ENCODE data around the gene GRIA3. TPM values are rescaled to one million over a fixed set of nuclear protein-coding genes. Genes with fewer than 3 reads are reported as not detected.

Gene GRIA3
- total and polyA plus RNA-seq, 10 of the 15 experiments (the other 5 are each of a cell fraction or from before 2014, with no cell fraction given): 0.45 to 4.3 (median 2.2) TPM

DNA sequence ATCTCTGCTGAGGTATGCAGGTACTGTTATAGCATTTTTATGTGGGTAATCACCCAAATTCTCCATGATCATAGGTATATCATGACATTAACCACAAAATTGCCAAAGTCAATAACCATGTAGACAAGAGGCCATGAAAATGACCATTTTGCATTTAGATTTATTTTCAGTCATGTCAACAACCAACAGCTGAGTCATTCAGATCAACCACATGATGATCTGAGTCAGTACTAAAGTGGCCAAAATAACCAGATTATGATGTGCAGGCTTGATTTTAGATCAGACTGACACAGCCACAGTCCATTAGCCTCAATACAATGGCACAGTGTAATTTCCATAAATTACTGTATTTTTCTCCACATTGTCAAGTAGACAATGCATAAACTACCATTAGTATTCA, 240.5 kb downstream of the GRIA3 start:
- Histone ChIP-seq H3K9me3 (replicated peaks; ENCODE audit: control insufficient read depth, insufficient read depth, low read length) (no peaks in the 10 kb centered on the region), H3K4me1 (ENCODE audit: control insufficient read depth, insufficient read depth, low read length) (peaks cover 4% of the 10 kb centered on the region; the same call in 1 of the 2 replicates), H3K27me3 (replicated peaks in 1 of 2; ENCODE audit: control insufficient read depth in 2 of 2, insufficient read depth in 2 of 2, low read length in 1 of 2) (no peaks in the 10 kb centered on the region), H3K4me3 (no peak overlapping the region), H3K36me3 (ENCODE audit: control insufficient read depth in 2 of 2, insufficient read depth in 2 of 2, low read length in 1 of 2) (no peaks in the 10 kb centered on the region), H2AFZ (ENCODE audit: control insufficient read depth, low read depth, low read length) (no peak overlapping the region), H4K20me1 (ENCODE audit: control insufficient read depth, insufficient read depth) (no peaks in the 10 kb centered on the region), H3K4me2 (ENCODE audit: control insufficient read depth, insufficient read depth) (no peak overlapping the region), H3K79me2 (ENCODE audit: control insufficient read depth, insufficient read depth, low read length) (no peaks in the 10 kb centered on the region), H3K27ac (ENCODE audit: control insufficient read depth, insufficient read depth) (no peak overlapping the region), H3K9ac (ENCODE audit: control insufficient read depth, insufficient read depth, low read length) (no peak overlapping the region)
- ChIA-PET SMC1A (ENCODE audit: uncharacterized antibody, unreplicated experiment) (interaction anchor here (0.7 to 14.3 kb wide), 24 partner anchors 11 to 286 kb away, joined by 3 to 172 read pairs (median 14); no protein-coding TSS in a partner anchor), RAD21 (ENCODE audit: unreplicated experiment) (interaction anchor here (0.7 to 6.2 kb wide), 17 partner anchors 10 to 251 kb away, joined by 3 to 97 read pairs (median 9); no protein-coding TSS in a partner anchor), POLR2A (interaction anchor here (0.5 to 1.1 kb wide), 3 partner anchors 16 to 66 kb away, joined by 3 to 4 read pairs (median 3); no protein-coding TSS in a partner anchor), CTCF (interaction anchor here (0.5 to 6.3 kb wide), 17 partner anchors 10 to 1841 kb away, joined by 3 to 128 read pairs (median 15); no protein-coding TSS in a partner anchor)
- in situ Hi-C loops (cut with MboI) (loop anchor here (10.0 kb wide), 1 partner anchor 240 kb away; the partner anchor contains the start of gene GRIA3), intact Hi-C loops (cut with micrococcal nuclease; ENCODE audit: unreplicated experiment) (no loop called here)
- peak; percentile 78 for FAIRE-seq
- no TSS peak for BruUV-seq (replicated peaks)
- ATAC-seq: peak; percentile 96
- DNase-seq (ENCODE audit: low read depth, low spot score): peak; percentile 52
- TF ChIP-seq TARDBP (IDR thresholded peaks at IDR 0.05; ENCODE audit: borderline replicate concordance): no peak
- TF ChIP-seq GATAD2B (conservative IDR thresholded peaks at IDR 0.05; ENCODE audit: low read depth): no peak
- no peak for TF ChIP-seq BRCA1 (IDR thresholded peaks at IDR 0.05; ENCODE audit: low read depth, low read length)
- TF ChIP-seq IRF4 (IDR thresholded peaks at IDR 0.05; ENCODE audit: low read depth, low read length): peak; percentile 89
- TF ChIP-seq, protein P1, sequence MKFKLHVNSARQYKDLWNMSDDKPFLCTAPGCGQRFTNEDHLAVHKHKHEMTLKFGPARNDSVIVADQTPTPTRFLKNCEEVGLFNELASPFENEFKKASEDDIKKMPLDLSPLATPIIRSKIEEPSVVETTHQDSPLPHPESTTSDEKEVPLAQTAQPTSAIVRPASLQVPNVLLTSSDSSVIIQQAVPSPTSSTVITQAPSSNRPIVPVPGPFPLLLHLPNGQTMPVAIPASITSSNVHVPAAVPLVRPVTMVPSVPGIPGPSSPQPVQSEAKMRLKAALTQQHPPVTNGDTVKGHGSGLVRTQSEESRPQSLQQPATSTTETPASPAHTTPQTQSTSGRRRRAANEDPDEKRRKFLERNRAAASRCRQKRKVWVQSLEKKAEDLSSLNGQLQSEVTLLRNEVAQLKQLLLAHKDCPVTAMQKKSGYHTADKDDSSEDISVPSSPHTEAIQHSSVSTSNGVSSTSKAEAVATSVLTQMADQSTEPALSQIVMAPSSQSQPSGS (IDR thresholded peaks at IDR 0.05; ENCODE audit: low read length): peak; percentile 81
- TF ChIP-seq DPF2 (IDR thresholded peaks at IDR 0.05): peak; percentile 90
- no peak for TF ChIP-seq ZZZ3 (IDR thresholded peaks at IDR 0.05; ENCODE audit: control insufficient read depth, insufficient read length, low read depth)
- TF ChIP-seq NR2C2 (IDR thresholded peaks at IDR 0.05; ENCODE audit: borderline replicate concordance, control insufficient read depth, insufficient read length, low read depth): no peak
- no peak for TF ChIP-seq NBN (IDR thresholded peaks at IDR 0.05)
- no peak for TF ChIP-seq CHD2 (IDR thresholded peaks at IDR 0.05; ENCODE audit: borderline replicate concordance, low read depth, low read length)
- TF ChIP-seq TAF1 (IDR thresholded peaks at IDR 0.05; ENCODE audit: borderline replicate concordance, low read depth, low read length): no peak
- TF ChIP-seq NKRF (conservative IDR thresholded peaks at IDR 0.05): no peak
- no peak for TF ChIP-seq SUPT20H (IDR thresholded peaks at IDR 0.05; ENCODE audit: borderline replicate concordance, control insufficient read depth, low read depth, low read length)
- no peak for TF ChIP-seq PBX3 (IDR thresholded peaks at IDR 0.05; ENCODE audit: insufficient replicate concordance, low read depth, low read length)
- TF ChIP-seq PAX8 (IDR thresholded peaks at IDR 0.05): no peak
- peak; percentile 75 to 86; a peak in 3 of 4 replicates for TF ChIP-seq EP300 (IDR thresholded peaks at IDR 0.05; ENCODE audit: borderline replicate concordance in 1 of 2, control insufficient read depth in 1 of 2, low read depth in 2 of 2, low read length in 2 of 2)
- peak; percentile 98 for TF ChIP-seq RUNX3 (IDR thresholded peaks at IDR 0.05; ENCODE audit: low read length)
- TF ChIP-seq, protein P2, sequence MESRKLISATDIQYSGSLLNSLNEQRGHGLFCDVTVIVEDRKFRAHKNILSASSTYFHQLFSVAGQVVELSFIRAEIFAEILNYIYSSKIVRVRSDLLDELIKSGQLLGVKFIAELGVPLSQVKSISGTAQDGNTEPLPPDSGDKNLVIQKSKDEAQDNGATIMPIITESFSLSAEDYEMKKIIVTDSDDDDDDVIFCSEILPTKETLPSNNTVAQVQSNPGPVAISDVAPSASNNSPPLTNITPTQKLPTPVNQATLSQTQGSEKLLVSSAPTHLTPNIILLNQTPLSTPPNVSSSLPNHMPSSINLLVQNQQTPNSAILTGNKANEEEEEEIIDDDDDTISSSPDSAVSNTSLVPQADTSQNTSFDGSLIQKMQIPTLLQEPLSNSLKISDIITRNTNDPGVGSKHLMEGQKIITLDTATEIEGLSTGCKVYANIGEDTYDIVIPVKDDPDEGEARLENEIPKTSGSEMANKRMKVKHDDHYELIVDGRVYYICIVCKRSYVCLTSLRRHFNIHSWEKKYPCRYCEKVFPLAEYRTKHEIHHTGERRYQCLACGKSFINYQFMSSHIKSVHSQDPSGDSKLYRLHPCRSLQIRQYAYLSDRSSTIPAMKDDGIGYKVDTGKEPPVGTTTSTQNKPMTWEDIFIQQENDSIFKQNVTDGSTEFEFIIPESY (IDR thresholded peaks at IDR 0.05): no peak
- peak; percentile 55 for TF ChIP-seq IKZF1 (conservative IDR thresholded peaks at IDR 0.05)
